CD4-positive, CD25-positive, alpha-beta regulatory T cell (primary cell): ENCODE results near the gene DDX1. TPM values are rescaled to one million over a fixed set of nuclear protein-coding genes. Genes with fewer than 3 reads are reported as not detected.

ENCODE experiments used
- ATAC-seq, 2 donors: fragments of 150-1000 bp; cut with Tn5 transposase; one replicate each; pipeline ENCODE4 v1.10.0; 2021; ENCODE audit warnings: low read depth in 2 of 2, moderate number of reproducible peaks in 2 of 2, moderate library complexity in 1 of 2
- DNase-seq, 3 donors: peaks; one replicate each; pipeline versions ENCODE4 v3.0.0 to v3.0.0-alpha.2; 2012 to 2022; ENCODE audit warnings: mixed read lengths in 1 of 3
- H3K27ac ChIP-seq: one replicate; pipeline ENCODE4 v1.7.0; 2013; ENCODE audit warnings: mild to moderate bottlenecking, low read length; ENCODE audit not compliant: insufficient read depth, poor library complexity, severe bottlenecking
- H3K27me3 ChIP-seq: one replicate; pipeline ENCODE4 v1.7.0; 2013; ENCODE audit warnings: low read length; ENCODE audit not compliant: control insufficient read depth, insufficient read depth
- H3K36me3 ChIP-seq: one replicate; pipeline ENCODE4 v1.7.0; 2013; ENCODE audit warnings: mild to moderate bottlenecking, low read length, moderate library complexity; ENCODE audit not compliant: control insufficient read depth, insufficient read depth
- H3K4me1 ChIP-seq: 2 replicates; pipeline ENCODE4 v1.7.0; 2013; ENCODE audit warnings: mild to moderate bottlenecking, low read length; ENCODE audit not compliant: insufficient read depth, control insufficient read depth, poor library complexity, severe bottlenecking
- H3K4me3 ChIP-seq: one replicate; pipeline ENCODE4 v1.7.0; 2013; ENCODE audit warnings: low read depth, mild to moderate bottlenecking, low read length, moderate library complexity
- H3K9me3 ChIP-seq, 2 experiments: 1 replicate in 1 of 2; 2 replicates in 1 of 2; pipeline ENCODE4 v1.7.0; 2013; ENCODE audit warnings: low read length in 2 of 2, mild to moderate bottlenecking in 1 of 2, moderate library complexity in 1 of 2; ENCODE audit not compliant: control insufficient read depth in 2 of 2
- H3K27ac Mint-ChIP-seq, 3 donors: one replicate each; pipeline ENCODE4 v1.8.0; 2020 to 2022; ENCODE audit warnings: mild to moderate bottlenecking in 3 of 3, mixed read lengths in 3 of 3, moderate library complexity in 2 of 3
- H3K27me3 Mint-ChIP-seq: one replicate; pipeline ENCODE4 v1.8.0; 2022; ENCODE audit warnings: mild to moderate bottlenecking, mixed read lengths
- H3K36me3 Mint-ChIP-seq: one replicate; pipeline ENCODE4 v1.8.0; 2020; ENCODE audit warnings: mixed read lengths
- H3K4me1 Mint-ChIP-seq, 4 donors: one replicate each; pipeline ENCODE4 v1.8.0; 2020 to 2022; ENCODE audit warnings: mixed read lengths in 4 of 4, mild to moderate bottlenecking in 1 of 4
- H3K4me3 Mint-ChIP-seq, 4 donors: one replicate each; pipeline ENCODE4 v1.8.0; 2020 to 2022; ENCODE audit warnings: mild to moderate bottlenecking in 4 of 4, mixed read lengths in 4 of 4, moderate library complexity in 3 of 4
- H3K9me3 Mint-ChIP-seq, 7 donors: one replicate each; pipeline ENCODE4 v1.8.0; 2020 to 2022; ENCODE audit warnings: mixed read lengths in 7 of 7, mild to moderate bottlenecking in 3 of 7, moderate library complexity in 2 of 7
- polyA plus RNA-seq, 4 donors: library from polyadenylated mRNA; unstranded; fragments of 300-500 nt; fragmentation: Illumina TruSeq; gene quantifications; one replicate each; pipeline ENCODE4 v1.2.3, GENCODE V29; 2021
- total RNA-seq: library from RNA; stranded (reverse); gene quantifications from one replicate; pipeline ENCODE4 v1.2.3, GENCODE V29; 2022

The DDX1 gene
- total and polyA plus RNA-seq, 5 donors from 2014 or later, result 34.2 to 48.6 (median 41.7) TPM

DNA sequence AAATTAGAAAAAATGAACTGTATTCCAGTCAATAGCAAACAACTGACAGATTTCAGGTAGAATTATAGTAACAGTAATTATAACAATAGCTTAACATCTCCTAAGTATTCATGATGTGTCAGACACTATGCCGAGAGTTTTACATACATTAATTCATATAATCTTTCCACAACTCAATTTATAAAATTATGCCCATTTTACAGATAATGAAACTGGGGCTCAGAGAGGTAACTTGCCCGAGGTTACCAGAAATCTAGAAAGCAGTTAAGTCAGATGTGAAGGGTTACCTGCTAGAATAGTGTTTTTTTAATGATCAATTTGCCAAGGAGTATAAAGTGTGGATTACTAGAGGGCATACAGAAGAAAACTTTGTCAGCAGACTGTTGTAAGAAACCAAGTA is 42.7 kb upstream of the DDX1 start:
- peaks cover 27% of the 10 kb centered on the region for H3K36me3 Mint-ChIP-seq
- no peaks in the 10 kb centered on the region for H3K9me3 Mint-ChIP-seq
- no peaks in the 10 kb centered on the region for H3K27me3 ChIP-seq
- no peak overlapping the region for H3K27ac Mint-ChIP-seq
- no peak for DNase-seq
- H3K9me3 ChIP-seq, result no peaks in the 10 kb centered on the region
- peaks cover 37% of the 10 kb centered on the region for H3K36me3 ChIP-seq
- no peak overlapping the region for H3K4me3 ChIP-seq
- no peaks in the 10 kb centered on the region for H3K27me3 Mint-ChIP-seq
- H3K4me1 Mint-ChIP-seq, result peaks cover 3 to 17% (median 11%) of the 10 kb centered on the region in 4 donors
- H3K27ac ChIP-seq, result no peak overlapping the region
- no peaks in the 10 kb centered on the region for H3K4me1 ChIP-seq
- no peak overlapping the region for H3K4me3 Mint-ChIP-seq
- ATAC-seq, result no peak

DNA sequence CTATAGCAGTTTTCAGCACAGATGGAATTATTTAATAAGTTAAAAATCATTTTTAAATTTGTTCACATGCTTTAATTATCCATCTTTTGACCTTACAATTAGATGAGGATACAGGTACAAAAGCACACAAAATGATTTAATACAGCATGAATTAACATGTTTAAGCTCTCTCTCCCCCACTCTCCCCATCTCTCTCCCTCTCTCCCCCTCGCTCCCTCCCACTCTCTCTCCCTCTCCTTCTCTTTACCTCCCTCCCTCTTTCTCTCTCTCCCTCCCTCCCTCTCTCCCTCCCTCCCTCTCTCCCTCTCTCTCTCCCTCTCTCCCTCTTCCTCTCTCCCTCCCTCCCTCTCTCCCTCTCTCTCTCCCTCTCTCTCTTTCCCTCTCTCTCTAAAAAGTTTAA is 38.1 kb upstream of the DDX1 start:
- Histone ChIP-seq H3K4me1 (no peaks in the 10 kb centered on the region), H3K4me3 (no peak overlapping the region), H3K9me3 (no peaks in the 10 kb centered on the region), H3K27ac (no peak overlapping the region), H3K27me3 (no peaks in the 10 kb centered on the region), H3K36me3 (peaks cover 55% of the 10 kb centered on the region)
- Mint-ChIP-seq H3K4me3 (no peak overlapping the region), H3K4me1 (peaks cover 4 to 27% (median 14%) of the 10 kb centered on the region in 4 donors), H3K9me3 (no peaks in the 10 kb centered on the region), H3K27ac (no peak overlapping the region), H3K27me3 (no peaks in the 10 kb centered on the region), H3K36me3 (peaks cover 33% of the 10 kb centered on the region)
- DNase-seq, result no peak
- no peak for ATAC-seq

DNA sequence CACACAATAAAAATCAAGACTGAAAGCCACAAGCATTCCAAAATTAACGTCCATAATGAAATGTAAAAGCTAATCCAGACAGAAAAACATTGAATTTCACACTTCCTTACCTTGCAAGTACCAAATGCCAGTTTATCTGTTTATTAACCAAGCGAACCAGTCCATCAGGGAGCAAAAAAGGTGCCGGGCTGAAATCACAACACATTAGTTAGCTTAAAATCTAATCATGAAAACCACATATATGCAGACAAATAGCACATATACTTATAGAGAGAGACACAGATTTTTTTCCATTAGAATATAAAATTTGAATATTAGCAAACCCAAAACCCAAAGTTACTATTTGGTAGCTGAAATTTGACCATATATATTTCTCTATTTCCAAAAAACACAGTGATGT is 37.7 kb upstream of the DDX1 start:
- Mint-ChIP-seq H3K27ac (no peak overlapping the region), H3K4me3 (no peak overlapping the region), H3K36me3 (peaks cover 29% of the 10 kb centered on the region), H3K4me1 (peaks cover 4 to 27% (median 15%) of the 10 kb centered on the region in 4 donors), H3K27me3 (no peaks in the 10 kb centered on the region), H3K9me3 (no peaks in the 10 kb centered on the region)
- H3K27ac ChIP-seq, result no peak overlapping the region
- DNase-seq (no peak), ATAC-seq (no peak)
- H3K27me3 ChIP-seq, result no peaks in the 10 kb centered on the region
- H3K9me3 ChIP-seq, result no peaks in the 10 kb centered on the region
- no peak overlapping the region for H3K4me3 ChIP-seq
- H3K36me3 ChIP-seq, result peaks cover 53% of the 10 kb centered on the region
- no peaks in the 10 kb centered on the region for H3K4me1 ChIP-seq

DNA sequence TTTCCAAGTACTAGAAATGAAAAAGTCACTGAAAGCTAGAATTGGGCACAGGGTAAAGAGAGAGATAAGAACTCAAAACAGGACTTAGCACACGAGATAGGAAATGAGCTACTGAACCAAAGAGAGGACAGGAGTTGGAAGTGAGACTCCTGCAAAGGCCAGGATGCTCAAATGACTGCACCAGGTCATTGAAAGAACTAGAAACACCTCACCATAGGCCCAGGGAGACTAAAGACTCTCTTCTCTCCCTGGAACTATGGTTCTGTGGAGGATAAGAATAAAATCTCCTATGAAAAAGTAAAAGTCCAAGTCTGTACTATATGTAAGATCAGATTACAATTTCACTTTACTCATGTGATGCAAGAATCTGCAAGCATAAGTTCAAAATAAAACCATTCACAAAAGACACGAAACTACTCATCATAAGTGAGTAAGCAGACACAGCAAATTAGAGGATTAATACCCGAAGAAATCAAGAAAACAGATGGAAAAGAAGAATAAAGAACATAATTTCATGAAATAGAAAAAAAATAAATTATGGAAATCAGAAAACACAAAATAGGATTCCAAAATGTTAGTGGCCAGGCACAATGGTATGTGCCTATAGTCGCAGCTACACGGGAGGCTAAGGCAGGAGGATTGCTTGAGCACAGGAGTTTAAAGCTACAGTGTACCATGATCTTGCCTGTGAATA is 37.0 kb upstream of the DDX1 start:
- Mint-ChIP-seq H3K27me3 (no peaks in the 10 kb centered on the region), H3K4me1 (peaks cover 5 to 34% (median 22%) of the 10 kb centered on the region in 4 donors), H3K4me3 (no peak overlapping the region), H3K36me3 (peaks cover 24% of the 10 kb centered on the region), H3K27ac (no peak overlapping the region), H3K9me3 (no peaks in the 10 kb centered on the region)
- Histone ChIP-seq H3K9me3 (no peaks in the 10 kb centered on the region), H3K4me3 (no peak overlapping the region), H3K4me1 (peaks cover 2% of the 10 kb centered on the region), H3K27ac (no peak overlapping the region), H3K36me3 (peaks cover 47% of the 10 kb centered on the region), H3K27me3 (no peaks in the 10 kb centered on the region)
- DNase-seq (no peak), ATAC-seq (no peak)

DNA sequence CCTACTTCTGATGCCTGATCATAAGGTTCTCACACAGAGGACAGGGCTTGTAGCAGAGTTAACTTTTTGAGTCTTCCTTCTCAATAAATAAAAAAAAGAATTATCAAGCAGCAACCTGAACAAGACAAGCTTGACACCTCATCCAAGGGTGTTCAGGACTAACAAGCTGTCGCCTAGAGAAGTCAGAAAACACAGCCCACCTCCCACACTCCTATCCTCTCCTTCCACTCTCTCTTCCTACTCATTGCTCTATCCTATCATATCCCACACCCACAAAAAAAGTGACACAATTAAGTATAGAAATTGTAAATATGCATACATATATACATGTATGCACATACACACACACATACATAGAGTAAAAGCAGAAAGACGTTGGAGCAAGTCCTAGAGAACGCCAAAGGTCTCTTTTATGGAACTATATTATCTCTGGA is 35.9 kb upstream of the DDX1 start:
- Mint-ChIP-seq H3K27ac (peak overlapping the region in 1 of 3 donors; percentile 45), H3K4me3 (no peak overlapping the region), H3K9me3 (no peaks in the 10 kb centered on the region), H3K36me3 (peaks cover 24% of the 10 kb centered on the region), H3K4me1 (peaks cover 13 to 45% (median 31%) of the 10 kb centered on the region in 4 donors), H3K27me3 (no peaks in the 10 kb centered on the region)
- DNase-seq (no peak), ATAC-seq (no peak)
- H3K4me3 ChIP-seq, result no peak overlapping the region
- no peaks in the 10 kb centered on the region for H3K9me3 ChIP-seq
- H3K4me1 ChIP-seq, result peaks cover 9% of the 10 kb centered on the region
- H3K36me3 ChIP-seq, result peaks cover 45% of the 10 kb centered on the region
- H3K27me3 ChIP-seq, result no peaks in the 10 kb centered on the region
- no peak overlapping the region for H3K27ac ChIP-seq

DNA sequence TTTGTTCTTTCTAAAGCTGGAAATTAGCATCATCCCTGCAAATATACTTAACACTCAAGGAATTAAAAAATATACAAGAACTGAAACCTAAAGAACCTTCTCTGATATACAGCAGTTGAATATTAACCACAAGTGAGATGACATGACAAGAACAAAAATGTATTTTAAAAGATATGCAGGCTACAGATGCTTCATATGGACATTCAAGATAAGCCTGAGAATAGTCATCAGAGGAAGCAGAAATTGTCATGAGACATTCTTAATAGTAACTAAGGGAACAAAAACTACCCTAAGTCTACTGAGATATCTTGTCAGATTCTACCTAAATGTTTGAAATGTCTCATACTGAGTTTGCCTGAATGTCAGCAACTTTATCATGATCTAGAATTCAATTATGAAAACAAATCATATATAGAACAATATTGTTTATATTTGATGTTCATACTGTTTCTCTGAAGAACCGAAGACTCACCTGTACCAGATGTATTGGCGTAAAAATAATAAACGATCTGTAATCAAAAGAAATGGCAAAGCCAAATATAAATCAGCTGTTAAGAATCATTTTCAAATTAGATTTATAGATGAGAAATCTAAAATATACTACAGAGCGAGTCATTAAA is 35.2 kb upstream of the DDX1 start:
- H3K36me3 Mint-ChIP-seq, result peaks cover 23% of the 10 kb centered on the region
- H3K9me3 ChIP-seq, result no peaks in the 10 kb centered on the region
- H3K4me3 Mint-ChIP-seq, result no peak overlapping the region
- H3K27me3 ChIP-seq, result no peaks in the 10 kb centered on the region
- no peaks in the 10 kb centered on the region for H3K9me3 Mint-ChIP-seq
- no peaks in the 10 kb centered on the region for H3K27me3 Mint-ChIP-seq
- peaks cover 9% of the 10 kb centered on the region for H3K4me1 ChIP-seq
- peaks cover 39% of the 10 kb centered on the region for H3K36me3 ChIP-seq
- ATAC-seq (no peak), DNase-seq (no peak)
- peaks cover 14 to 51% (median 32%) of the 10 kb centered on the region in 4 donors for H3K4me1 Mint-ChIP-seq
- H3K4me3 ChIP-seq, result no peak overlapping the region
- no peak overlapping the region for H3K27ac ChIP-seq
- peak overlapping the region in 1 of 3 donors; percentile 45 for H3K27ac Mint-ChIP-seq

DNA sequence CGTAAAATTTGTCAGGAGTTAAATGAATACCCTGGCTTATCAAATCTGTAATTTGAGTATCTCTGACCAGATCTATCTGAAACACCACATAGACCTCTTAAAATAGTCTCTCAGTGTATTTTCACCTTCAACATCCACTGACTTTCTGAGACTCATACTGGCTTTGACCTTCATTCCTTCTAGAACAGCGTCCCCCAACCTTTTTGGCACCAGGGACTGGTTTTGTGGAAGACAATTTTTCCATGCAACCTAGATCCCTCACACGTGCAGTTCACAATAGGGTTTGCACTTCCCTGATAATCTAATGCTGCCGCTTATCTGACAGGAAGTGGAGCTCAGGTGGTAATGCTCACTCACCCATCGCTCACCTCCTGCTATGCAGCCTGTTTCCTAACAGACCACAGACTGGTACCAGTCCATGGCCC is 33.8 kb upstream of the DDX1 start:
- Mint-ChIP-seq H3K27me3 (no peaks in the 10 kb centered on the region), H3K9me3 (no peaks in the 10 kb centered on the region), H3K36me3 (peaks cover 15% of the 10 kb centered on the region), H3K27ac (no peak overlapping the region), H3K4me3 (peak overlapping the region in 1 of 4 donors; percentile 40), H3K4me1 (peaks cover 21 to 54% (median 39%) of the 10 kb centered on the region in 4 donors)
- DNase-seq, result no peak
- H3K36me3 ChIP-seq, result peaks cover 29% of the 10 kb centered on the region
- H3K27ac ChIP-seq, result no peak overlapping the region
- H3K27me3 ChIP-seq, result no peaks in the 10 kb centered on the region
- H3K4me1 ChIP-seq, result peaks cover 18% of the 10 kb centered on the region
- no peak for ATAC-seq
- no peak overlapping the region for H3K4me3 ChIP-seq
- H3K9me3 ChIP-seq, result no peaks in the 10 kb centered on the region
